GM18505 (cell line): ENCODE data around the gene SLC2A4RG.

Experiments
- ATAC-seq: cut with Tn5 transposase; IDR thresholded peaks from one replicate; pipeline ENCODE4 v1.9.1; 2021; ENCODE audit not compliant: unreplicated experiment
- POLR2A ChIP-seq: IDR thresholded peaks from 4 replicates; pipeline ENCODE4 v1.6.1; 2011; ENCODE audit warnings: borderline replicate concordance; ENCODE audit not compliant: insufficient read depth, insufficient read length; ENCODE audit errors: extremely low read depth

The SLC2A4RG gene

GRCh38 chr20:63789836-63790571 is 50.4 kb downstream of the SLC2A4RG start:
- TF ChIP-seq POLR2A, result no peak

DNA sequence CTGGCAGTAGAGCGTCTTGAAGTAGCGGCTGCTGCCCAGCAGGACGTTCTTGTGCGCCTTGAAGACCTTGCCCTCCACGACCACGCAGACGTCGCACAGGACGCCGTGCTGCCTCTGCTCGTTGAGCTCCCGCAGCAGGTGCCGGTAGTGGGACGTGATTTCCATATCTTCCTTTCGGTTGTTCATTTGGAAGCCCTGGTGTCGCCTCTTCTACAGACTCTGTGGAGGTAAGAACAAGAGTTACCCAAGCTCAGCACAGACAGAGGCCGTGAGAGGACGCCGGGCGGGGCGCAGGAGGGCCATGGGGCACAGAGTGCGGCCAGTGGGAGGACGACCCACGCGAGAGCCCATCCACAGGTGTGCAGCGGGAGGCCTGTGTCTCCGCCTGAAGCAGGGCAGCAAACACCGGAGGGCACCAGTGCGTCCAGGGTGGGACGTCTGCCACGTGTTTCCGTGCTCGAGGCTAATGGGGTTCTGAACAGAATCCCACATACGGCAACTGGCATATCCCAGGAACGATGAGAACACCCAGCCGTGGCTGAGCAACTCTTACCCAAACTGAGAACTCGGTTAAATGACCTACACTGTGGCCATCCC is 51.1 kb downstream of the SLC2A4RG start:
- TF ChIP-seq POLR2A, result no peak

More at GRCh38 chr20:63789836-63790571, 50.4 kb downstream of the SLC2A4RG start:
- no peak for ATAC-seq

GRCh38 chr20:63791497-63792156 is 52.1 kb downstream of the SLC2A4RG start:
- ATAC-seq, result no peak
- no peak for TF ChIP-seq POLR2A

More for the DNA sequence above, 51.1 kb downstream of the SLC2A4RG start:
- no peak for ATAC-seq

- no peak for ATAC-seq
- no peak for TF ChIP-seq POLR2A
Measured at GRCh38 chr20:63792866-63793265, 53.3 kb downstream of the SLC2A4RG start.
